NT2/D1 (cell line): ENCODE results near the gene ITGA4.

ENCODE experiments used
- SUZ12 ChIP-seq: IDR thresholded peaks from 2 replicates; pipeline ENCODE4 v1.6.1; 2011; ENCODE audit not compliant: insufficient read length, insufficient read depth; ENCODE audit errors: extremely low read depth
- YY1 ChIP-seq: IDR thresholded peaks from 2 replicates; pipeline ENCODE4 v1.6.1; 2011; ENCODE audit not compliant: insufficient read length, insufficient read depth
- ZNF274 ChIP-seq: IDR thresholded peaks from 2 replicates; pipeline ENCODE4 v1.6.1; 2011; ENCODE audit warnings: mild to moderate bottlenecking, low read depth, low read length

- TF ChIP-seq YY1 (no peak), ZNF274 (no peak), SUZ12 (no peak)
Observed at GRCh38 chr2:181581534-181581933, 124.3 kb downstream of the ITGA4 start.
